Right kidney (tissue), 1 donor: ENCODE data around the gene MYOG.
A peak's percentile ranks its signal among the peaks of the same experiment; 100 is the strongest.

Experiments used
- DNase-seq: peaks from one replicate; pipeline ENCODE4 v3.0.0-alpha.2; 2016

Gene MYOG

GRCh38 chr1:203117611-203118575 lies 32.1 kb upstream of the MYOG start:
- DNase-seq = peak; percentile 64

- no peak for DNase-seq
These were observed 30.4 kb upstream of the MYOG start for GRCh38 chr1:203116091-203116820.

- no peak for DNase-seq
These were observed 28.4 kb upstream of the MYOG start for GRCh38 chr1:203114202-203114601.

- no peak for DNase-seq
These were observed 27.5 kb upstream of the MYOG start for GRCh38 chr1:203113308-203113707.

- DNase-seq = no peak
These were observed 26.7 kb upstream of the MYOG start for GRCh38 chr1:203112475-203112874.

- DNase-seq = no peak
These were observed 19.1 kb upstream of the MYOG start for GRCh38 chr1:203104789-203105390.

GRCh38 chr1:203103829-203104495 lies 18.1 kb upstream of the MYOG start:
- DNase-seq = no peak

GRCh38 chr1:203103216-203103615 lies 17.4 kb upstream of the MYOG start:
- DNase-seq = no peak

- no peak for DNase-seq
These were observed 16.2 kb upstream of the MYOG start for GRCh38 chr1:203101813-203102634.

- DNase-seq = no peak
These were observed 14.7 kb upstream of the MYOG start for GRCh38 chr1:203100516-203100869.

- DNase-seq = no peak
These were observed 14.1 kb upstream of the MYOG start for GRCh38 chr1:203099805-203100515.

- DNase-seq = no peak
These were observed 13.2 kb upstream of the MYOG start for GRCh38 chr1:203098914-203099520.

- no peak for DNase-seq
These were observed 12.6 kb upstream of the MYOG start for GRCh38 chr1:203098445-203098844.

- DNase-seq = no peak
These were observed 11.2 kb upstream of the MYOG start for GRCh38 chr1:203097001-203097400.

GRCh38 chr1:203096566-203096965 lies 10.8 kb upstream of the MYOG start:
- DNase-seq = no peak

GRCh38 chr1:203095061-203095690 lies 9.4 kb upstream of the MYOG start:
- no peak for DNase-seq

GRCh38 chr1:203093754-203094410 lies 8.1 kb upstream of the MYOG start:
- no peak for DNase-seq

- no peak for DNase-seq
These were observed 6.0 kb upstream of the MYOG start for GRCh38 chr1:203091761-203092330.

- DNase-seq = no peak
These were observed 5.3 kb upstream of the MYOG start for GRCh38 chr1:203091199-203091477.
